ENCODE data around the gene TAF12.
"Not testable (repeated sequence)": the region's sequence is repeated elsewhere in the genome, so short reads cannot be mapped to it uniquely, and the experiment has no call there.

The TAF12 gene

GRCh38 chr1:28592321-28593071 is 50.4 kb downstream of the TAF12 start:
- DNase-seq, result no peak
- intact Hi-C loops (cut with DNase I), result no loop called here

- intact Hi-C loops (cut with DNase I), result no loop called here
- peak in 1 of 42 donors; percentile 20 for DNase-seq
Measured at GRCh38 chr1:28591708-28592320, 51.1 kb downstream of the TAF12 start, which contains the start of gene RAB42. RAB42 (plus strand) TSS chr1:28592265; CDS start chr1:28592512, 247 bp downstream.

- intact Hi-C loops (cut with DNase I); DNase-seq: not testable (repeated sequence)
Measured at GRCh38 chr1:28586585-28587391, 56.1 kb downstream of the TAF12 start.

- DNase-seq, result no peak
- intact Hi-C loops (cut with DNase I), result loop anchor here (5.0 kb wide), 1 partner anchor 65 kb away; no protein-coding TSS in a partner anchor
Measured at GRCh38 chr1:28582248-28582615, 60.6 kb downstream of the TAF12 start.

- intact Hi-C loops (cut with DNase I), result loop anchor here (5.0 kb wide), 1 partner anchor 64 kb away; no protein-coding TSS in a partner anchor
- DNase-seq, result peak; percentile 93 to 99 (median 97)
Measured at GRCh38 chr1:28581531-28582247, 61.2 kb downstream of the TAF12 start.

- intact Hi-C loops (cut with DNase I), result loop anchor here (5.0 kb wide), 1 partner anchor 64 kb away; no protein-coding TSS in a partner anchor
- peak in 32 of 42 donors; percentile 9 to 73 (median 41) for DNase-seq
Measured at GRCh38 chr1:28580722-28581530, 61.9 kb downstream of the TAF12 start.

GRCh38 chr1:28579401-28579800 is 63.5 kb downstream of the TAF12 start:
- no peak for DNase-seq
- intact Hi-C loops (cut with DNase I), result no loop called here

- no peak for DNase-seq
- intact Hi-C loops (cut with DNase I), result no loop called here
Measured at GRCh38 chr1:28578696-28579218, 64.1 kb downstream of the TAF12 start.

- intact Hi-C loops (cut with DNase I), result no loop called here
- DNase-seq, result no peak
Measured at GRCh38 chr1:28577738-28578536, 64.9 kb downstream of the TAF12 start.

- DNase-seq, result no peak
- intact Hi-C loops (cut with DNase I), result no loop called here
Measured at GRCh38 chr1:28577052-28577678, 65.7 kb downstream of the TAF12 start.

GRCh38 chr1:28573564-28573963 is 69.3 kb downstream of the TAF12 start:
- no peak for DNase-seq

GRCh38 chr1:28572891-28573290 is 70.0 kb downstream of the TAF12 start:
- DNase-seq; intact Hi-C loops (cut with DNase I): not testable (repeated sequence)

More at GRCh38 chr1:28573564-28573963, 69.3 kb downstream of the TAF12 start:
- intact Hi-C loops (cut with DNase I), result no loop called here

- intact Hi-C loops (cut with DNase I), result no loop called here
- DNase-seq, result no peak
Measured at GRCh38 chr1:28571911-28572310, 71.0 kb downstream of the TAF12 start.

GRCh38 chr1:28566931-28567330 is 75.9 kb downstream of the TAF12 start:
- no peak for DNase-seq
- intact Hi-C loops (cut with DNase I), result no loop called here

GRCh38 chr1:28565726-28566125 is 77.1 kb downstream of the TAF12 start:
- intact Hi-C loops (cut with DNase I), result no loop called here
- DNase-seq, result no peak

GRCh38 chr1:28565040-28565439 is 77.8 kb downstream of the TAF12 start:
- no peak for DNase-seq
- intact Hi-C loops (cut with DNase I), result no loop called here

- no peak for DNase-seq
- intact Hi-C loops (cut with DNase I), result no loop called here
Measured at GRCh38 chr1:28564310-28564709, 78.6 kb downstream of the TAF12 start.

All from head of caudate nucleus (tissue), 42 donors.